ENCODE data around the gene FGF23.

FGF23 gene

DNA sequence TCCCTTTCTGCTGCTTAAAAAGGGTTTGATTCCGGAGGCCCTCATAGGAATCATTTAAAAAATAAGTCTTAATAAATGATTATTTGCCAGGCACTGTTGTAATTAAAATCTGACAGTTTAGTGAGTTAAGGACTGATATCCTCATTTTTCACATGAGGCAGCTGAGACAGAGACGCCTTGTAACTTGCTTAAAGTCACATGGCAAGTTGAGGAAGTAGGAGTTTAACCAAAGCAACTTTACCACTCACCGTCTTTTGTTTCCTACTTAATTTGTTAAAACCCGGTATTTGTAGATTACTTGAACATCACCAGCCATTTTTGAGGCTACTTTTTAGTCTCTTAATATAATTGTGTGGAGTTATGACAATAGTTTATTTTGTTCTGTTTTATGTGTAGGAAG lies 56.1 kb downstream of the FGF23 start:
- TF ChIP-seq, protein P1, sequence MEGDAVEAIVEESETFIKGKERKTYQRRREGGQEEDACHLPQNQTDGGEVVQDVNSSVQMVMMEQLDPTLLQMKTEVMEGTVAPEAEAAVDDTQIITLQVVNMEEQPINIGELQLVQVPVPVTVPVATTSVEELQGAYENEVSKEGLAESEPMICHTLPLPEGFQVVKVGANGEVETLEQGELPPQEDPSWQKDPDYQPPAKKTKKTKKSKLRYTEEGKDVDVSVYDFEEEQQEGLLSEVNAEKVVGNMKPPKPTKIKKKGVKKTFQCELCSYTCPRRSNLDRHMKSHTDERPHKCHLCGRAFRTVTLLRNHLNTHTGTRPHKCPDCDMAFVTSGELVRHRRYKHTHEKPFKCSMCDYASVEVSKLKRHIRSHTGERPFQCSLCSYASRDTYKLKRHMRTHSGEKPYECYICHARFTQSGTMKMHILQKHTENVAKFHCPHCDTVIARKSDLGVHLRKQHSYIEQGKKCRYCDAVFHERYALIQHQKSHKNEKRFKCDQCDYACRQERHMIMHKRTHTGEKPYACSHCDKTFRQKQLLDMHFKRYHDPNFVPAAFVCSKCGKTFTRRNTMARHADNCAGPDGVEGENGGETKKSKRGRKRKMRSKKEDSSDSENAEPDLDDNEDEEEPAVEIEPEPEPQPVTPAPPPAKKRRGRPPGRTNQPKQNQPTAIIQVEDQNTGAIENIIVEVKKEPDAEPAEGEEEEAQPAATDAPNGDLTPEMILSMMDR (IDR thresholded peaks at IDR 0.05; ENCODE audit: low read depth, low read length), result no peak
- in situ Hi-C loops (cut with HindIII; ENCODE audit: low sequenced_read_pairs), result no loop called here
- no peak overlapping the region for H3K4me3 ChIP-seq (ENCODE audit: low read depth, low read length)
- DNase-seq (ENCODE audit: low read depth, low spot score), result no peak

DNA sequence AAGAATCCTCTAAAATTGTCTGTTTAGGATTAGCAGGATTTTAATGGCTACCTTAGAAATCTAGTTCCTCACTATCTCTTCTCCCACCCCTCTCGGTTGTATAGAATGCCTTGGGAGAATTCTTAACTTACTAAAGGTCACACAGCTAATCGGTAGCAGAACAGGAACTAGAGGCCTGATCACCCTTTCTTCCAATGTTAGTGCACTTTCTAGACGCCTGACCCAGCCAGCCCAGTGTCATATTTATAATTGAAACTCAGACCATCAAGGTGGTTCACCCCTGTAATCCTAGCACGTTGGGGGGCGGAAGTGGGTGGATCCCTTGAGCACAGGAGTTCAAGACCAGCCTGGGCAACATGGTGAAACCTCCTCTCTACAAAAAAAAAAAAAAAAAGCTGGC lies 56.8 kb downstream of the FGF23 start:
- TF ChIP-seq, protein P1 (IDR thresholded peaks at IDR 0.05; ENCODE audit: low read depth, low read length), result no peak
- no peak overlapping the region for H3K4me3 ChIP-seq (ENCODE audit: low read depth, low read length)
- in situ Hi-C loops (cut with HindIII; ENCODE audit: low sequenced_read_pairs), result no loop called here
- DNase-seq (ENCODE audit: low read depth, low spot score), result no peak

DNA sequence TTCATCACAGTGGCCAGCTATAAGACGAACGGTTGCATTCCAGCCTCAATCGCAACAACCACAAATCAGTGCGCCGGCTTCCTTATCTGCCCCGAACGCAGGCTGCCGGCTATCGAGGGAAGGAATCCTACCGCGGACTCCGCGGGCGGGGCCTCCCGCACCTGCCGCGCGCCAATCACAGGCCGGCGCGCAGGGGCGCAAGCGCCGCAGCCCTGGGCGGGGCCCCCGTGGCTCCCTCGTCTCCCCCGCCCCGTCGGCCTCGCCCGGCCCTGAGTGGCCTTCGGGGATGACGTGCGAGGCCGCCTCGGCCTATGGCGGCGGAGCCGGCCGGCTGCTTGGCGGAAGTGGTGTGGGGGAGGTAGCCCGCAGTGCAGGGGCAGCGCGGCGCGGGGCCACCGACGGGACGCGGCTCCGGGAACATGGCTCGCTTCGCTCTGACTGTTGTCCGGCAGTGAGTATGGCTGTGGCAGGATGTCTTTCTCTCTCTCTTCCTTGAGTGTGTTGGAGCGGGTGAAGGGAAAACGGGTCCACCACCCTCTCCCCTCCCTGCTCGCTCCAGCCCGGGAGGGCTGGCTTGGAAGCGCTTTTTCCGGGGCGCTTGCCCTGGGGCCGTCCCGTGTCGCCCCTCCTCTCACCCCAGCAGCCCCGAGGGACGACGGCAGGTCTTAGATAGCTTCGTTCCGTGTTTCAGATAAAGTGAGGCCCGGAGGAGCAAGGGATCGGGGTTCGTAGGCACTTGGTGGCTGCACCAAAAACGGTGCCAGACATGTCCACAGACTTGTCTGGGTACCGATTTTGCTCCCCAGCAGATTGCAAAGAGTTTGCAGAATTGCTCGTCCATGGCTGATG lies 58.4 kb downstream of the FGF23 start, which contains the start of gene TIGAR:
Gene TIGAR (plus strand): TSS at position 361 of the 849 bp plus-strand sequence. CDS start 59 bp downstream, at position 420.
- peak within 1 kb of the TSS; percentile 98 for H3K4me3 ChIP-seq (ENCODE audit: low read depth, low read length)
- TF ChIP-seq, protein P1 (IDR thresholded peaks at IDR 0.05; ENCODE audit: low read depth, low read length), result no peak
- peak; percentile 93 for DNase-seq (ENCODE audit: low read depth, low spot score)
- in situ Hi-C loops (cut with HindIII; ENCODE audit: low sequenced_read_pairs), result no loop called here

DNA sequence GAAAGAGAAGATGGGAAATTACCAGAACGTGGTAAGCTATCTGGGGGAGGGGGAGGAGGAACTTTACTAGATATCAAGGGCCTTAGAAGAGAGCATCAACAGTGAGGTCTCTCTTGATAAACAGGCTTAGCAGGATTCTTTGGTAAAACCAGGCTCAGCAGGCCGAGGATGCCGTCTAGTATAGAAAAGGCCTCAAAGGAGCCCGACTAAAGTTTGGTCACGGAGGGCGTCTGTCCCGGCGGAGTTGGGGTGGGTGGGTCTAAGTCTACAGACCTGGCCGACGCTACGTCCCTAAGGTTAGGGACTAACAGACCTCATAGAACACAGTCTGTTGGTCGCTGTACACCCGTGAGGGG lies 59.0 kb downstream of the FGF23 start:
- in situ Hi-C loops (cut with HindIII; ENCODE audit: low sequenced_read_pairs), result no loop called here
- TF ChIP-seq, protein P1 (IDR thresholded peaks at IDR 0.05; ENCODE audit: low read depth, low read length), result no peak
- DNase-seq (ENCODE audit: low read depth, low spot score), result no peak
- H3K4me3 ChIP-seq (ENCODE audit: low read depth, low read length), result peak overlapping the region; percentile 68
